ENCODE results near the gene HLA-C.
"Not testable (repeated sequence)": the region's sequence is repeated elsewhere in the genome, so short reads cannot be mapped to it uniquely, and the experiment has no call there.

HLA-C gene

GRCh38 chr6:31270788-31271640 lies 878 bp downstream of the HLA-C start:
- DNase-seq (ENCODE audit: low read depth), result peak; percentile 71

GRCh38 chr6:31268836-31269235 lies 3.1 kb downstream of the HLA-C start:
- DNase-seq (ENCODE audit: low read depth), result no peak

GRCh38 chr6:31268369-31268765 lies 3.5 kb downstream of the HLA-C start:
- DNase-seq (ENCODE audit: low read depth), result no peak

- DNase-seq (ENCODE audit: low read depth), result no peak
Observed at GRCh38 chr6:31267651-31268368, 4.1 kb downstream of the HLA-C start.

GRCh38 chr6:31266567-31267360 lies 5.1 kb downstream of the HLA-C start:
- no peak for DNase-seq (ENCODE audit: low read depth)

GRCh38 chr6:31265926-31266325 lies 6.0 kb downstream of the HLA-C start:
- DNase-seq (ENCODE audit: low read depth), result no peak

- not testable (repeated sequence) for DNase-seq (ENCODE audit: low read depth)
Observed at GRCh38 chr6:31263346-31263933, 8.5 kb downstream of the HLA-C start.

- DNase-seq (ENCODE audit: low read depth), result not testable (repeated sequence)
Observed at GRCh38 chr6:31259995-31260394, 11.9 kb downstream of the HLA-C start.

GRCh38 chr6:31252625-31253024 lies 19.3 kb downstream of the HLA-C start:
- DNase-seq (ENCODE audit: low read depth), result no peak

- DNase-seq (ENCODE audit: low read depth), result no peak
Observed at GRCh38 chr6:31251261-31251660, 20.6 kb downstream of the HLA-C start.

GRCh38 chr6:31249184-31249583 lies 22.7 kb downstream of the HLA-C start:
- DNase-seq (ENCODE audit: low read depth), result no peak

- DNase-seq (ENCODE audit: low read depth), result no peak
Observed at GRCh38 chr6:31247813-31248212, 24.1 kb downstream of the HLA-C start.

GRCh38 chr6:31246051-31246521 lies 25.8 kb downstream of the HLA-C start:
- DNase-seq (ENCODE audit: low read depth), result peak; percentile 92

- DNase-seq (ENCODE audit: low read depth), result peak; percentile 17
Observed at GRCh38 chr6:31243508-31243907, 28.4 kb downstream of the HLA-C start.

- DNase-seq (ENCODE audit: low read depth), result peak; percentile 11
Observed at GRCh38 chr6:31239854-31240253, 32.0 kb downstream of the HLA-C start.

- not testable (repeated sequence) for DNase-seq (ENCODE audit: low read depth)
Observed at GRCh38 chr6:31234101-31234500, 37.8 kb downstream of the HLA-C start.

GRCh38 chr6:31228476-31228875 lies 43.4 kb downstream of the HLA-C start:
- no peak for DNase-seq (ENCODE audit: low read depth)

- DNase-seq (ENCODE audit: low read depth), result peak; percentile 10
Observed at GRCh38 chr6:31227143-31227542, 44.7 kb downstream of the HLA-C start.

GRCh38 chr6:31225735-31226134 lies 46.2 kb downstream of the HLA-C start:
- no peak for DNase-seq (ENCODE audit: low read depth)

GRCh38 chr6:31222496-31222895 lies 49.4 kb downstream of the HLA-C start:
- no peak for DNase-seq (ENCODE audit: low read depth)

All from ELR (cell line).